ENCODE measurements around the gene HAO2.

HAO2 gene

GRCh38 chr1:119391749-119392148, 23.2 kb downstream of the HAO2 start:
- H4K20me1 ChIP-seq = no peaks in the 10 kb centered on the region
- H3K4me1 ChIP-seq = no peaks in the 10 kb centered on the region
- H3K4me2 ChIP-seq = no peak overlapping the region
- no peak overlapping the region for H3K9ac ChIP-seq
- no peak overlapping the region for H3K27ac ChIP-seq
- no peaks in the 10 kb centered on the region for H3K9me3 ChIP-seq
- no peak overlapping the region for H3K4me3 ChIP-seq
- TF ChIP-seq Cebpa-rat (IDR thresholded peaks at IDR 0.05) = no peak
- no peaks in the 10 kb centered on the region for H3K27me3 ChIP-seq
- H3K36me3 ChIP-seq = no peaks in the 10 kb centered on the region

GRCh38 chr1:119394085-119394484, 25.5 kb downstream of the HAO2 start:
- no peak overlapping the region for H3K9ac ChIP-seq
- no peaks in the 10 kb centered on the region for H3K9me3 ChIP-seq
- H3K4me3 ChIP-seq = no peak overlapping the region
- H3K4me1 ChIP-seq = no peaks in the 10 kb centered on the region
- no peak overlapping the region for H3K4me2 ChIP-seq
- H4K20me1 ChIP-seq = no peaks in the 10 kb centered on the region
- H3K36me3 ChIP-seq = no peaks in the 10 kb centered on the region
- no peak overlapping the region for H3K27ac ChIP-seq
- no peak for TF ChIP-seq Cebpa-rat (IDR thresholded peaks at IDR 0.05)
- no peaks in the 10 kb centered on the region for H3K27me3 ChIP-seq

DNA sequence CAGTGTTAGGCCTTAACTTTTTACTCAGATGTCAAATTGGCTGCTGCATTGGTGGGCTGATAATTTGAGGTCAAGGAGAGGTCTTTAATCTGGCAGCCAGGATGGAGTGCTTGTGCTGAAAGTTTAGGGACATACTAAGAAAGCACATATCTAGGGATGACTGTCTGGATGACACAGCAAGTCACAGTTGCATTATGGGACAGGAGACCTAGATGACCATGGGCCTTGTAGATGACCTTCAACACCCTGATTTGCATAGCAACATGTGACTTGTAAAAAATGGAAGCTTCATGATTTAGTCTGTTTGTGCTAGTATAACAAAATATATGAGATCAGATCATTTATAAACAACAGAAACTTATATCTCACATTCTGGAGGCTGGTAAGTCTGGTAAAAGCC, 28.4 kb downstream of the HAO2 start:
- Histone ChIP-seq H3K27me3 (no peaks in the 10 kb centered on the region), H3K9me3 (no peaks in the 10 kb centered on the region), H3K9ac (no peak overlapping the region), H3K27ac (no peak overlapping the region), H3K4me3 (no peak overlapping the region), H4K20me1 (no peaks in the 10 kb centered on the region), H3K4me2 (no peak overlapping the region), H3K4me1 (no peaks in the 10 kb centered on the region), H3K36me3 (no peaks in the 10 kb centered on the region)
- no peak for TF ChIP-seq Cebpa-rat (IDR thresholded peaks at IDR 0.05)

- no peak for TF ChIP-seq Cebpa-rat (IDR thresholded peaks at IDR 0.05)
Measured at GRCh38 chr1:119397986-119398385, 29.4 kb downstream of the HAO2 start.

DNA sequence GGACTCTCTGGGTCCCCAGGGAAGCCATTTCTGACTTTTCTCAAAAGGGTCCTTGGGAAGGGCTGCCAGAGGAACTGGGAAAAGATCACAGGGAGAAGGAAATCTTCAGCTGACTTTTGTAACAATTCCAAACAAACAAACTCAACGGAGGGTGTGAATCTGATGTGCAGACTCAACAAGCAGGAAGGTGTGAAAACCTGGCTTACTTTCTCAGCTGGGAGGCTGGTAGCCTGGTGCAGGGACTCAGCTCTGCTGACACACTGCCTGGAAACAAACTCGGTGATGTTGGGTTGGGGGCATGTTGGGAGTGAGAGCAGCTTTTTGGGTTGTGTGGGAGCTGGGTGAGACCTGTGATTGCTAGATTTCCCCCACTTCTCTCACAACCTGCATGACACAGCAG, 36.2 kb downstream of the HAO2 start:
- Histone ChIP-seq H3K9ac (no peak overlapping the region), H3K27ac (no peak overlapping the region), H3K4me2 (no peak overlapping the region), H3K9me3 (peaks cover 16% of the 10 kb centered on the region), H3K36me3 (no peaks in the 10 kb centered on the region), H3K4me1 (no peaks in the 10 kb centered on the region), H4K20me1 (no peaks in the 10 kb centered on the region), H3K27me3 (no peaks in the 10 kb centered on the region), H3K4me3 (no peak overlapping the region)
- no peak for TF ChIP-seq Cebpa-rat (IDR thresholded peaks at IDR 0.05)

More at GRCh38 chr1:119397986-119398385, 29.4 kb downstream of the HAO2 start:
- no peaks in the 10 kb centered on the region for H3K4me1 ChIP-seq
- H3K9ac ChIP-seq = no peak overlapping the region
- H3K4me2 ChIP-seq = no peak overlapping the region
- no peak overlapping the region for H3K4me3 ChIP-seq
- H3K27me3 ChIP-seq = no peaks in the 10 kb centered on the region
- no peaks in the 10 kb centered on the region for H3K9me3 ChIP-seq
- H3K27ac ChIP-seq = no peak overlapping the region
- H4K20me1 ChIP-seq = no peaks in the 10 kb centered on the region
- no peaks in the 10 kb centered on the region for H3K36me3 ChIP-seq

- Histone ChIP-seq H3K27me3 (no peaks in the 10 kb centered on the region), H3K4me1 (no peaks in the 10 kb centered on the region), H3K4me3 (no peak overlapping the region), H3K4me2 (no peak overlapping the region), H3K9ac (no peak overlapping the region), H4K20me1 (no peaks in the 10 kb centered on the region), H3K9me3 (peaks cover 16% of the 10 kb centered on the region), H3K36me3 (no peaks in the 10 kb centered on the region), H3K27ac (no peak overlapping the region)
- TF ChIP-seq Cebpa-rat (IDR thresholded peaks at IDR 0.05) = no peak
Measured at GRCh38 chr1:119409731-119410130, 41.1 kb downstream of the HAO2 start.

DNA sequence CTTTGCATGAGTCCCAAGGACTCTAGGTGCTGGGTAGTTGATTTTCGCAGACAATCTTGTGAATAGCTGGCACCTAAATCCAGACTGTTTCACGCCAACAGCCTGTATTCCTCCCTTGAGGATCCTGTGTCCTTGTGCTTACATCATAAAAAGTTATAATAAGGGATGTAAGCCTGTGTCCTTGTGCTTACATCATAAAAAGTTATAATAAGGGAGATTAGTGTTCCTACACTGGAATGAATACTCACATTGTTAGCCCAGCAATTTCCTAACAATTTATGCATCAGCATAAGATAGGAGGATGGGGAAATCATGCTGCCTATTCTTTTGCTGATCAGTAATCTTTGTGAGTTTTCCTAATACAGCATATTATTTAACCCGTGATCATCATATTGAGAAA, 42.4 kb downstream of the HAO2 start:
- H3K27ac ChIP-seq = no peak overlapping the region
- no peaks in the 10 kb centered on the region for H3K27me3 ChIP-seq
- no peak overlapping the region for H3K4me3 ChIP-seq
- no peaks in the 10 kb centered on the region for H3K36me3 ChIP-seq
- H3K4me1 ChIP-seq = no peaks in the 10 kb centered on the region
- H3K9me3 ChIP-seq = peaks cover 11% of the 10 kb centered on the region
- H3K4me2 ChIP-seq = no peak overlapping the region
- H4K20me1 ChIP-seq = no peaks in the 10 kb centered on the region
- no peak overlapping the region for H3K9ac ChIP-seq
- no peak for TF ChIP-seq Cebpa-rat (IDR thresholded peaks at IDR 0.05)

- Histone ChIP-seq H3K4me2 (no peak within 1 kb of the TSS), H3K27ac (no peak within 1 kb of the TSS), H3K27me3 (no peaks in the 10 kb centered on the region), H3K4me1 (no peaks in the 10 kb centered on the region), H3K9me3 (no peaks in the 10 kb centered on the region), H3K36me3 (no peaks in the 10 kb centered on the region), H3K9ac (no peak within 1 kb of the TSS), H4K20me1 (no peaks in the 10 kb centered on the region), H3K4me3 (no peak within 1 kb of the TSS)
- no peak for TF ChIP-seq Cebpa-rat (IDR thresholded peaks at IDR 0.05)
Measured at GRCh38 chr1:119414950-119415349, 46.4 kb downstream of the HAO2 start, which contains the start of gene HSD3B2. TSS of gene HSD3B2 (plus strand) at chr1:119415150. CDS start at chr1:119415420, 270 bp downstream.

DNA sequence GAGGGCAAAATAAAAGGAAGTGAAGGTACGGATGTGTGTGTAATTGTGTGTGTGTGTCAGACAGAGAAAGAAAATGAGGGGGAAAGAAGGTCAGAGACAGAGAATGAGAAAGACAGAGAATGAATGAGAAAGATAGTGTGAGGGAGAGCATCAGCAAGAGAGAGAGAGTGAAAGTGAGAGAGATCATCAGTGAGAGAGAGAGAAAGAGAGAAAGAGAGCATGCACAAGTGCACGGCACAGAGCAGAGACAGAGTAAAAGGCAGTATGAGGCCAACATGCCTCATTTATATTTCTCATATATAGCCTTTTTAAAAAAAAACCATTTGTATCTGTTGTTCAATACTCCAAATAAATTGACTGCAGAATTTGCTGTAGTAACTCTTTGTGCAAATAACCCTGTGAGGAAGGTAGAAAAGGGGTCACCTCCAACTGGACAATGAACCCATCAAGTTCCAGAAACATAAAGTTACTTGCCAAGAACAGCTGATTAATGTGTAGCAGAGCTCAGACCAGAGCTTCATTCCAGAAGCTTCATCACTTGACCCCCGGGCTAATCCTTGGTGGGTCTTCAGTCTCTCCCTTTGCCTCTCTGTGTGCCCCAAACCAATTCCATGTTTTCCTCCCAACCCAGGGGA, 47.5 kb downstream of the HAO2 start:
- TF ChIP-seq Cebpa-rat (IDR thresholded peaks at IDR 0.05) = no peak
- H3K9ac ChIP-seq = no peak overlapping the region
- no peaks in the 10 kb centered on the region for H3K36me3 ChIP-seq
- H3K9me3 ChIP-seq = no peaks in the 10 kb centered on the region
- no peaks in the 10 kb centered on the region for H3K4me1 ChIP-seq
- H3K4me2 ChIP-seq = no peak overlapping the region
- no peaks in the 10 kb centered on the region for H3K27me3 ChIP-seq
- no peak overlapping the region for H3K4me3 ChIP-seq
- H4K20me1 ChIP-seq = no peaks in the 10 kb centered on the region
- no peak overlapping the region for H3K27ac ChIP-seq

DNA sequence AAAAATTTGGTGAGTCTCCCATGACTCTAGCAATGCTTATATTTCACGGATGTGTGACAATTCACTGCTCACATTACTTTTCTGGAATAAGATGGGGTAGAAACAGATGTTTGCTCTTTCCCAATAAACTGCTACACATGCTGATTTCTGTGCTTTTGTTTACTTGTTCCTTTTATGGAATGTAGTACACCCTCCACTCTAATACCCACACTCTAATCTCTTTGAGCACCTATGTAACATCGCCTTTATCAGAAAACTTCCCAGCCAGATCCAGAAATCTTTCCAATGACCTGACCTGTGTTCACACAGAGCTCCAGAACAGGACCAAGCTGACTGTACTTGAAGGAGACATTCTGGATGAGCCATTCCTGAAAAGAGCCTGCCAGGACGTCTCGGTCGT, 50.5 kb downstream of the HAO2 start:
- H4K20me1 ChIP-seq = no peaks in the 10 kb centered on the region
- no peak overlapping the region for H3K9ac ChIP-seq
- H3K9me3 ChIP-seq = no peaks in the 10 kb centered on the region
- no peaks in the 10 kb centered on the region for H3K4me1 ChIP-seq
- H3K4me3 ChIP-seq = no peak overlapping the region
- H3K36me3 ChIP-seq = no peaks in the 10 kb centered on the region
- no peak for TF ChIP-seq Cebpa-rat (IDR thresholded peaks at IDR 0.05)
- H3K27ac ChIP-seq = no peak overlapping the region
- no peak overlapping the region for H3K4me2 ChIP-seq
- no peaks in the 10 kb centered on the region for H3K27me3 ChIP-seq

GRCh38 chr1:119420638-119421037, 52.1 kb downstream of the HAO2 start:
- no peak overlapping the region for H3K27ac ChIP-seq
- H3K4me1 ChIP-seq = no peaks in the 10 kb centered on the region
- no peaks in the 10 kb centered on the region for H3K27me3 ChIP-seq
- H4K20me1 ChIP-seq = no peaks in the 10 kb centered on the region
- no peak overlapping the region for H3K9ac ChIP-seq
- no peak for TF ChIP-seq Cebpa-rat (IDR thresholded peaks at IDR 0.05)
- no peaks in the 10 kb centered on the region for H3K36me3 ChIP-seq
- no peaks in the 10 kb centered on the region for H3K9me3 ChIP-seq
- H3K4me3 ChIP-seq = no peak overlapping the region
- no peak overlapping the region for H3K4me2 ChIP-seq
